CD4-positive, alpha-beta T cell treated with Interleukin-17A for 1 hour (primary cell): ENCODE results near the gene REEP6.
"Not testable (repeated sequence)": the region's sequence is repeated elsewhere in the genome, so short reads cannot be mapped to it uniquely, and the experiment has no call there.

Experiments
- DNase-seq: peaks from one replicate; pipeline ENCODE4 v3.0.0-alpha.2; 2020

Gene REEP6

DNA sequence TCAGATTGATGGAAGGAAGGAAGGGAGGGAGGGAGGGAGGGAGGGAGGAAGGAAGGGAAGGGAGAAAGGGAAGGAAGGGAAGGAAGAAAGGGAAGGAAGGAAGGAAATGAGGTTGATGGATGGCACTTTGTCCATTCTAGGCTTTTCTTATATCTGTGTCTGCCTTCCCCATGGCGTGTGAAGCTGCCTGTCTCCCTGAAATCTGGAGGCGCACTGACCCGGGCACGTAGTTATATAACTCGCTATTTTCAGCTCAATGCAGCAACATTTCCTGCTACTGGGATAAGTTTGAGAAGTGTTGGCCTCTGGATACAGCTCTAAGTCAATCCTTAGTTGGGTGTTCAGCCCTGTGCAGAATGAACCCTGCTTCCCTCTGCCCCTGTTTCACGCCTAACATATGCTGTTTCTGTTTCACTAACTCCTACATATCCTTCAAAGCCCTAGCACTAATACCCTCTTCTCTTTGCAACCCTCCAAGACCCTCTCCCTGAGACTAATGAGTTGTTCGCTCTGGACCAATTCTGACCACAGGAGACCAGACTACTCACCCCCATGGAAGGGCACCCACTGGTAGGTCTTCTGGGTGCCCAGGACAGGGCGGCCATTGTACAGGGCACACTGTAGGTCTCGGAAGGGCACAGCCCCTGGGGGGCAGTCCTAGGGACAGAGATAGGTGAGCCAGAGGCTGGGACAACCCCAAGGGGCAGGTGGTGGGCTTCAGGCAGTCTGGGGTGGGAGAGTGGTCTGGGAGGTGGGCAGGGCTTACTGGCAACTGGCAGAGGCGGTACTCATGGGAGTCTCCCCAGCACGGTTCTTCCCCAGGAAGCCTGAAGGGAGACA lies 18.8 kb downstream of the REEP6 start:
- no peak for DNase-seq

DNA sequence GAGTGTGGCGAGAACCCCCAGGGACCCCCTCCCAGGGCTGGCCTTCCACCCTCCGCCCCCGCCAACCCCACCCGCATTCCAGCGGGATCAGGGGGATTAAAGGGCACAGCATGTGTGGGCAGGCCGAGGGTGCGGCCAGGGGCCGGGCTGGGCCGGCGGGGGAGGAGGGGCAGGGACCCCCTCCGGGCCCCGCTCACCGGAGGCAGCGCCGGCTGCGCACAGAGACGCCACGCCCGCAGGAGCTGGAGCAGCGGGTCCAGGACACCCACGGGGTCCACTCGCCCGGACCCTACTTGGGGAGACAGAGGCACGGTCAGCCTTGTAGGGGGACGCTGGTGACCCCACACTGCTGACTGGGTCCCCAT lies 19.4 kb downstream of the REEP6 start:
- no peak for DNase-seq

DNA sequence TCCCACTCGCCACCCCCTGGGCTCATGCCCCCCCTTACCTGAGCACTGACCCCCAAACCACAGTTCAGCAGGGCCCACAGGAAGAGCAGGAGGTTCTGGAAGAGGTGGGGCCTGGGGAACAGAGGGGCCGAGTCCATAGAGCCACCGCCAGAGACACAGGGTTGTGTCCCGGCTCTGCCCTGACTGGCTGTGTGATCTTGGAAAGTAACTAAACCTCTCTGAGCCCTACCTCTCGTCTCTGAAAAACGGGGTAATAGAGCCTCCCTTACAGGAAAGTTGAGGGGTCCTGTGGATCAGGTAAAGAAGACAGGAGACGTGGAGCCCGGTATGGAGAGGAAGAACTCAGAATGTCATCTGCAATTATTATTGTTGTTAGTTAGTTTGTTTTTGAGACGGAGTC lies 19.8 kb downstream of the REEP6 start:
- no peak for DNase-seq

DNA sequence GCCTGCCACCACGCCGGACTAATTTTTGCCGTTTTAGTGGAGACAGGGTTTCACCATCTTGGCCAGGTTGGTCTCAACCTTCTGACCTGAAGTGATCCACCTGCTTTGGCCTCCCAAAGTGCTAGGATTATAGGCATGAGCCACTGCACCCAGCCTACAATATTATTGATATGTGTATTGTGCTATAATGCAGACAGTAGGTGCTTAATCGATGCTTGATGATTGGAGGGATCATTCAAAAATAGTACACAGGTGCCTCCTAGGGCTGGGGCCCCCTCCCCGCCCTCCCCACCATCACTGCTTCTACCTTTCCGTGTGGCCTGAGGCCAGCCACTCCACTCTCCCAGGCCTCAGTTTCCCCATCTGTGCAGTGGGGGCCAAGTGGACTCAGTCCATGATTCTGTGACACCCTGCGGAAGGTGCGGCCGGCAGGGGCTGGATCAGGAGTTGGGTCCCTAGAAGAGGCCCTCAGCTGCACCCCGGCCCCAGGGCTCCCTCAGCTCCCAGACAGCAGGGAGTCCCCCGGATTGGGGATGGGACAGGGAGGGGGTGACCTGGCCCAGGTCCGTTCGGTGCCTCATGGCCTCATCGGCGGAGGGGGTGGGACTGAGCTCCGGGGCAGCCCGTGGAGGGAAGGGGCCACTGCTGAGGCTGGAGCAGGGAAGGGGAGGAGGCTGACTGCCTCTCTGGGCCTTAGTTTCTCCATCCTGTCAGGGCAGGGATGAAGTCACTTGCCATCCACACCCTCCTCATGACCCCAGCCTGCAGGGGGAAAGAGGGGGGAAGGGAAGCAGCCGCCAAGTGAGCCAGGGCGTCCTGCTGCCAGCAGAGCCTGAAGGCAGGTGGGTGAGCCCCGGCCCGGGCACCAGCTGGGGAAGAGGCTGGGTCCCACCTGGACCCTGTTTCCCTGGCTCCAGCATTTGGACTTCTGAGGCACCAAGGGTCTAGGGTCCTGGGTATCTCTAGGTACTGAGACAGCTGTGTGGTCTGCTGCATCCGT lies 20.6 kb downstream of the REEP6 start:
- no peak for DNase-seq

DNA sequence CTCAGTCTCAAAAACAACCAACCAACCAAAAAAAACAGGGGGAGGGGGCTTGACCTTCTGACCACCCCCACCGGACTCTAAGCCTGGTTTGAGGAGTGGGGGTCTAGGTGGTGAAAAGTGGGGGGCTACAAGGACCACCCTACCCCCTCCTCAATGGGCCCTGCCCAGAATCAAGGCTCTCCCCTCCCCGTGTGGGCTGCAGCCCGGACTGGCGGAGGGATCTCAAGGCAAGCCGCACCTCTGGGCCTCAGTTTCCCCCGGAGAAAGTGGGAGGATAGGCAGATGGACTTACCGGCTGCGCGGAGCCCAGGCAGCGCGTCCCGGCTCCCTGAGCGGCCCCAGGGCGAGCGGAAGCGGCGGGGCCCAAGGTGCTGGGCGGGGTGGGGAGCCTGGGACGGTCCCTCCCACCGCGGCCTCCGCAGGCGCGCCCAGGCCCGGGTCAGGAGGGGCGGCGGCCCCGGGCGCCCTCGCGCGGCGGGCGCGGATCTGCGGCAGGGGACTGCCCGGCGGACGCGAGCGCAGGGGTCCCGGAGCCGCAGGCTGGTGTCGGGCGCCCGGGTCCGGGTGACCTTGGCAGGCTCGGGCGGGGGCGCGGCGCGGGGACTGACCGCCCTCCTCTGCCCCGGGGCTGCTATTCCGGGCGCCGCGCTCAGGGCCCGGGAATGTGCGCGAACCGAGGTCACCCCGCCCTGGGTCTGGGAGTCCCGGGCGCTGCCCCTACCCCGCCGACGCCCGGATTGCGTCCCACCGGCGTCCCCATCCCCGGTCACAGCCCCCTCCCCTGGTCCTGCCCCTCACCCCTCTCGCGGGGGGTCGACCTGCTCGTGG lies 21.9 kb downstream of the REEP6 start, which contains the start of gene ADAMTSL5:
Gene ADAMTSL5 (minus strand): TSS at position 349 of the 828 bp plus-strand sequence. CDS start 2,076 bp downstream, outside the sequence.
- DNase-seq = peak; percentile 67

DNA sequence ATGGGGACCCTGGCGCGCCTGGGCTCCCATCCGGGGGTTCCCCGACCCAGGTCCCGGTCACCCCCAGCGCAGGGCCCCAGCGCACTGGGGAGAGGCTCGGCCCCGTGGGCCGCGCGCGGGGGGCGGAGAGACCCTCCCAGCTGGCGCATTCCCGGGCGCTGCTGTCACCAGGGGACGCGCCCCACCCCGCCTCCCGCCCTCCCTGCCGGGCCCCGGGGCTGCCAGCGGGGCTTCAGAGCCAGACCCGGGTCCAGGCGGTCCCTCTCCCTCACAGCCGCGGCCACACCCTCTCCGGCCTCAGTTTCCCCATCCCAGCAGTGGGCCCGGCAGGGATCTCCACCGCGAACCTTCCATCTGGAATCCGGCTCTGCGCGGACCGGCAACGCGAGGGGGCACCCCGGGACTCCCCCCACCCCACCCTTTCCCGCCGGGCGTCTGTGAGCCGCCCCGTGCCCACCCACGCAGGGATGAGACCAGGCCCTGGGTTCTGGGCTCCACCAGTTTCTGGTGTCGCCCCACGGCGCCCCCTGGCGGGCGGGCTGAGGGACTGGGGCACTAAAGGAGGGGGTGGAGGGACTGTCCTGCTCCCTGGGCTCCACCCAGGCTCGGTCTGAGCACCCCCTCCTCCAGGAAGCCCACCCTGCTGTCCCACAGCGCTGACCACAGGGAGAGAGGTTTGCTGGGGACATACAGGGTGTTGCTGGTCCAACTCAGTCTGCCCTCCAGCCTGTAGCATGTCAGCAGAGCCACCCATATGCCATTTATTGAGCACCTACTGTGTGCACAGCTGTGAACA lies 22.7 kb downstream of the REEP6 start:
- peak; percentile 70 for DNase-seq

DNA sequence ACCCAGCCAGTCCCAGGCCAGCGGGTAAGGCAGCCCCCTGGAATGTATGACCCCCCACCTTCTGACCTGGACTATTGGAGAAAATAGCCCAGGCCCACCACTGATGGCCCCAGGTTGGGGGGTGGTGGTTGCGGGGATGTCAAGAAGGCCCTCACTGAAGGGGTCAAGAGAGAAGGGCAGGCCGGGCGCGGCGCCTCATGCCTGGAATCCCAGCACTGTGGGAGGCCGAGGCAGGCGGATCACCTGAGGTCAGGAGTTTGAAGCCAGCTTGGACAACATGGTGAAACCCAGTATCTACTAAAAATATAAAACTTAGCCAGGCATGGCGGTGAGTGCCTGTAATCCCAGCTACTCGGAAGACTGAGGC lies 23.3 kb downstream of the REEP6 start:
- DNase-seq = no peak

DNA sequence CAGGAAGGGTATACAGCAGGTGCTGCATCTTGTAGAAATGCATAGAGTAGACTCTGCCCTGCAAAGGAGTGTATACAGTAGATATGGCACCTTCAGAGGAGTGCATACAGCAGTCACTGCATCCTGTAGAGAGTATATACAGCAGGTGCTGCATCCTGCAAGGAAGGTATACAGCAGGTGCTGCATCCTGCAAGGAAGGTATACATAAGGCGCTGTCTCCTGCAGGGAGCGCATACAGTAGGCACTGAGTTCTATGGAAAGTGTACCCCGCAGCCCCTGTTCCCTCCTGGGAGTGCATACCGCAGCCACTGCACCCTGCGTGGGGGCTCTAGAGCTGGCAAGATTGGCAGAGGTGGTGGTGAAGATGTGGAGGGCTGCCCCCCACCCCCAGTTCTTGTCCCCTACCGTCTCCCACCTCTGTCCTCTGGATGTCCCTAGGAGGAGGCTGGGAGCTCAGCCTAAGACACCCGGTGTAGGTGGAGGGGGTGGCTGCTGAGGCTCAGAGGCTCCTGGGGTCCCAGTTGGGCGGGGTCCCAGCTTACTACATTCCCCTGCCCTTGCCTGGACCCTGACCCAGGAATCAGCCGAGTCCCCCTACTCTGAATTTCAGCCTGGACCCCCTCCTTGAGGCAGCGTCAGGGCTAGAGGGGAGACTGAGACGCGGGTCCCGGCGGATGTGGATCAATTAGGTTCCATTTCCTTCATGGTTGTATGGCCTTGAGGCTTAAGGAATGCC lies 24.2 kb downstream of the REEP6 start:
- no peak for DNase-seq

DNA sequence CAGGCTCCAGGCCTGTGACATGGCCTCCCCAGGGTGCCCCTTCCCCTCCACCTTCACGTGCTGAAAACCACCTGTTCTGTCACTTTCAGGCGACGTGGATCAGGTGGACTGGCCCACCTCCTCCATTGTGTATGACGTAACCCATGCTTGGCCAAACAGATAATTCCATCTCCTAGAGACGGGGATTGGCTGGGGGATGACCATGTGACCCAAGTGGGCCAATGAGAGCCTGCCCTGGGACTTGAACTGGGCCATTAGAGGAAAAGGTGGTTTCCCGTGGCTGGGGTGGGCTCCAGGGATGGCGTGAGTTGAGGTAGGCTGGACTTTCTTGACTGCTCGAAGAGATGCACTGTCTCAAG lies 25.4 kb downstream of the REEP6 start:
- no peak for DNase-seq

DNA sequence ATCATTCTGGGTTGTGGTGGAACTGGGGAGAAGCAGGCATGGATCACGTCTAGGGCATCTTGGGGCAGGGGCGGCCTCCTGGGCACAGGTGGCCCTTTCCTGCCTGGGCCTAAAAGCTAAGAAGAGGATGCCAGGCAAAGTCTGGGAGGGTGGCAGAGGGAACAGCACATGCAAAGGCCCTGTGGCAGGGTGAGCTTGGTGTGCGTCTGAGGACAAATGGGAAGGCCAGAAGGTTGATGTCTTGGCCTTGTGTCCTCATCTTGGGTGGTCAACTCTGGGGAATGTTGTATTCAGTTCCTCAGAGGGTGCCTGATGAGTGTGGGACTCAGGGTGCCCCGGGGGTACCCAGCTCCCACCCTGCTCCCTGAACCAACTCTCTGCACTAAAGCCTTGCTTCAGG lies 27.5 kb downstream of the REEP6 start:
- DNase-seq = no peak

DNA sequence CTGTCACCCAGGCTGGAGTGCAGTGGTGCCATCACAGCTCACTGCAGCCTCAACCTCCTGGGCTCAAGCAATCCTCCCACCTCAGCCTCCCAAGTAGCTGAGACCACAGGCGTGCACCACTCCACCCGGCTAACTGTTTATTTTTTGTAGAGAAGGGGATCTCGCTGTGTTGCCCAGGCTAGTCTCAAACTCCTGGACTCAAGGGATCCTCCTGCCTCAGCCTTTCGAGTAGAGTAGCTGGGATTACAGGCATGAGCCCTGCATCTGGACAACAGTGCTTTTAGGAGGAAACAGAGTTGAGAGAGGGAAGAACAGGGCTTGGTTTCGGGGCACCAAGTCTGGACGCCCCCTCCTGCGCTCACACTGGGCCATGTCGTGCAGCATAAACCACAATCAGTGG lies 28.8 kb downstream of the REEP6 start:
- DNase-seq = not testable (repeated sequence)

DNA sequence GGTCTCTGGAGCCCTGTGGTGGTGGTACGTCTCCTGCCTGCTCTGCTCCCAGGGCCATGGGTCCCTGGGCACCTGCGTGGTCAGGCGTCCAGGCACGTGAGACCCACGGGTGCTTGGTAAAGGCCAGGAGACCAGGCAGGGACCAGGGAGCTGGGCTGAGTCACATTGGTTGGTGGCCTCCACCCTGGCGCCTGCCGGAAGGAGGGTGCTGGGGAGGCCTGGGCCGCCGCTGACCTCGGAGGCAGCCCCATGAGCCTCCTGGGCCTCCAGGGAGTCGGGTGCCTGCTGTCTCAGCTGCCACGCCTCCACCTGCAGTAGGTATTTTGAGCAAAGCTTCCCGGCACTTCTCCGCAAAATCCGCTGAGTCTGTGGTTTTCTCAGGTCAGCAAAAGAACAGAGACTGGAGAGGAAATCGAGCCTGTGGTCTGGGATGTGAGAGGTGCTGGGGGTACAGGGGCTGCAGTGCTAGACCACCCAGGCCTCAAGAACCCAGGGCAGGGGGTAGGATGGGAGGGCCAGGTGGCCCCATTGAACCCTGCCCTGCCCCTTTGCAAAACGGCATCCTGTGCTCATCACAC lies 29.3 kb downstream of the REEP6 start:
- DNase-seq = no peak

DNA sequence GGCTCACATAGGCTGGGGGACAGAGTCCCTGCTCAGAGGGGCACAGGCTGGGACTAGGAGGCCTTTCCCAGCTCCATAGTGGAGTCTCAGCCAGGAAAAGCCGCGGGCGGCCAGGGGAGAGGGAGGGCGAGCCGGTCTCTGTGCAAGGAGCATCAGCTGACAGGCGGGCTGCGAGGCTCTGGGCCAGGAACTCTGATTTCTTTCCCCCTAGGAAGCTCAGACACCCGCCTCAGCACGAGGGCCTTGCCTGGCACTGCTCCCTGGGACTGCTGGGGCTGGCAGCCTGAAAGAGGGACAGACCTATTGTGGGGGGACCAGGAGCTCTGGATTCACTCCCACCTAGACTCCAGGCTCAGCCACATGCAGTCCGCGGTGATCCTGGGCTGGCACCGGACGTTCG lies 30.7 kb downstream of the REEP6 start:
- no peak for DNase-seq

DNA sequence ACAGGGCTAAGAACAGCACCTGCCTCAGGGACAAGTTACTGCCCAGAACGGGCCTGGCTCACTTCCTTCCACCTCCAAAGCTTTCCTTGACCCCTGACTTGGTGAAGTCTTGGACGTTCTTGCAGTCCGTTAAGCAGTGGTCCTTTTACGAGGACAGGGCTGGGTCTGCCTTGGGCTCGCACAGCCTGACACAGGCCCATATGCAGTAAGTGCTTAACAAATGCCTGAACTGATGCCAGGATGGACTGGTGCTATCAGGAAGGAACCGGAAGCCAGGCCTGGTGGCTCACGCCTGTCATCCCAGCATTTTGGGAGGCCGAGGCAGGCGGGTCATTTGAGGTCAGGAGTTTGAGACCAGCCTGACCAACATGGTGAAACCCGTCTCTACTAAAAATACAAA lies 31.1 kb downstream of the REEP6 start:
- no peak for DNase-seq

DNA sequence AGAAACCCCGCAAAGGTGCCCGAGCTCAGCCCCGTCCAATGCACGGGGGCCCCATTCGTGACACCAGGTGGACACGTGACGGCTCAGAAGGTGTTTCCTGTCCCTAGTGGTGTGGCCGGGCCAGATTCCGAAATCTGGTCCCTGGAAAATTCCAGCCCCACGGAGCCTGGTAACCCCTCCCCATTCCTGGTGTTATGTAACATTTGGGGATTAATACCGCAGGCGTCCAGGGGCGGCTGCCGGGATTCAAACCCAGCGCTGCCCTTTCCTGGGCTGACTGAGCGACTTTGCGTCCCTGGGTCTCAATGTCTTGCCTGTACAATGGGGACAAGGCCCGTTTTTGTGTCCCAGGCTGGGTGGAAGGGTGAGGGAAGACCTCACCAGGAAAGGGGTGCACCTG lies 31.9 kb downstream of the REEP6 start:
- DNase-seq = no peak

DNA sequence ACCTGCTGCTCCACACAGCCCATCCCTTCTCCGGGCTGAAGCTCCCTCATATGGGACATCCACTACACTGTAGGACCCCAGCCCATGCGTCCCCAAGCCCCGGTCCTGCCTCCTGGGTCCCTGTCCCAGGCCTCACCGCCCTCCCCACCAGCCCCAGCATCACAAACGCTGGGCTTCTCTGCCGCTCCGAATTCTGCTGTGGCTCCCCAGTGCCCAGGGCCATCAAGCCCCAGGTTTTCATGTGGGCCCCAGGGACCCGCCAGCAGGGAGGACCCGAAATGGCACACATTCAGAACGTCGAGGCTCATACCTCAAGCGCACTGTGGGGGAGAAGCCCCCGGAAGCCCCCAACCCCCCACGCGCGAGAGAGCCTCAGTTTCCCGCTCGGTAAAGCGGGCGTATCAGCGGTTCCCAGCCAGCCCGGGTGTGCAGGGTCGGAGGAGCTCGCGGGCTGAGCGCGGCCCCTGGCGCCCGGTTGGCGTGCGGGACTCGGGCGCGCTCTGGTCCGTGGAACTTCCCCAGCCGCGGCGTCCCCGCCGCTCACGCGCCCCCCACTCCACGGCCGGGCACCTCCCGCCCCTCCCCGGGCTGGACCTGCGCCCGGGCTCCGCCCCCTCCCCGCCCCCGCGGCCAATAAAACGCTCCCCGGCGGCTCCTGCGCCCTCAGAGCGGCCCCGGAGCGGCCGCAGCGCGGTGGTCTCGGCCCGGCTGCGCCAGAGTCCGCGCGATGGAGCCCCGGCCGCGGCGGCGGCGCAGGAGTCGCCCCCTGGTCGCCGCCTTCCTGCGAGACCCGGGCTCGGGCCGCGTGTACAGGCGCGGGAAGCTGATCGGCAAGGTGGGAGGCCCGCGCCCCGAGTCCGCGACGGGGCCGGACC lies 32.7 kb downstream of the REEP6 start, which contains the start of gene PLK5:
Gene PLK5 (plus strand): TSS at position 666 of the 875 bp plus-strand sequence. CDS start 2,920 bp downstream, outside the sequence.
- no peak for DNase-seq

DNA sequence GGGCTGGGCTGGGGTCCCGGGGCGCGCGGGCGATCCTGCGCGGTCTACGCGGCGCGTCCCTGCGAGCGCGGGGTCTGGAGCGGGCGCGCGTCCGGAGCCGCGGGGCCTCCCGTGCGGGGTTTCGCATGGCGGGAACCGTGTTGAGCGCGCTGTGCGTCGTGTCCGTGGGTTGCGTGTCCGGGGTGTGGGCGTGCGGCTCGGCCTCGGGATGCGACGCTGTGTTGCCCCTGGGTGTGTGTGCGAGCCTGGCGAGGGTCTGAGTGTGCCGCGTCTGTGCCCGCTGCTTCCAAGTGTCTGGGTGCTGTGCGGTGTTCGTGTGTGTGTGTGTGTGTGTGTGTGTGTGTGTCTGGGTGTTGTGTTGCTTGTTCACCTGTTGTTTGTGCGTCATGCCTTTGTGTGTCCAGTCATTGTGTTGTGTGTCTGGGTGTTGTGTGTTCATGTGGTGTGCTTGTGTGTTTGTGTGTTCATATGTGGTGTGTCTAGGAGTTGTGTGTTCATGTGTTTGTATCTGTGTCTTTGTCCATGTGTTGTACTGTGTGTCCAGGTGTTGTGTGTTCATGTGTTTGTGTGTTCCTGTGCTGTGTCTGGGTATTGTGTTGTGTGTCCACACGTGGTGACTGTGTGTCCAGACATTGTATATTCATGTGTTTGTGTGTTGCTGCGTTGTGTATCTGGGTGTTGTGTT lies 33.4 kb downstream of the REEP6 start:
- DNase-seq = no peak

DNA sequence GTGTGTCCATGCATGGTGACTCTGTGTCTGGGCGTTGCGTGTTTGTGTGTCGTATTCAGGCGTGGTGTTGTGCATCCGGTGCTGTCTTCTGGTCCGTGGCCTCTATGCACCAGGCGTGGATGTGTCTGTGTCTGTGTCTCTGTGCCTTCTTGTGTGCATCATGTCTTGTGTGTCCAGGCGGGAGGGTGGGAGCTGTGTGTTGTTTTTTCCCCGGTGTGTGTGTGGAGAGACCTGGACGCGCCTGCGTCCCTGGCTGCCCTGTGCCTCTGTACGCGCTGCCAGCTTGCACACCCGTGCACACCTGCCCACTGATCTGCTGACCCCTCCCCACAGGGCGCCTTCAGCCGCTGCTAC lies 34.0 kb downstream of the REEP6 start:
- DNase-seq = no peak

DNA sequence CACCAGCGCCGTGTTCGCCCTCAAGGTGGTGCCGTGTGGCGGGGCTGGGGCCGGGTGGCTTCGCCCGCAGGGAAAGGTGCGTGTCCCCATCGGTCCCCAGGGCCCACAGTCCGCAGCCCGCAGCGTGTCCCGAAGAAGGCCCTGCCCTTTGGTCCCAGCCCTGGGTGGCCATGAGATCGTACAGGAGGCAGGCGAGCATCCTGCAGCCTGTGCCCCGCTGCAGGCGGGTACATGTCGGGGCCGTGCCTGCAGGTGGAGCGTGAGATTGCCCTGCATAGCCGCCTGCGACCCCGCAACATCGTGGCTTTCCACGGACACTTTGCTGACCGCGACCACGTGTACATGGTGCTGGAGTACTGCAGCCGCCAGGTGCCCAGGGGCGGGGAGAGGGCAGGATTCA lies 34.4 kb downstream of the REEP6 start:
- no peak for DNase-seq
